Smooth muscle cell of the brain vasculature (primary cell): Measurements from ENCODE around the gene MAP4K4.
"Not testable (repeated sequence)": the region's sequence is repeated elsewhere in the genome, so short reads cannot be mapped to it uniquely, and the experiment has no call there.

Experiments
- DNase-seq: peaks from one replicate; pipeline ENCODE4 v3.0.0-alpha.2; 2012; ENCODE audit warnings: low read depth, low spot score

MAP4K4 gene

DNA sequence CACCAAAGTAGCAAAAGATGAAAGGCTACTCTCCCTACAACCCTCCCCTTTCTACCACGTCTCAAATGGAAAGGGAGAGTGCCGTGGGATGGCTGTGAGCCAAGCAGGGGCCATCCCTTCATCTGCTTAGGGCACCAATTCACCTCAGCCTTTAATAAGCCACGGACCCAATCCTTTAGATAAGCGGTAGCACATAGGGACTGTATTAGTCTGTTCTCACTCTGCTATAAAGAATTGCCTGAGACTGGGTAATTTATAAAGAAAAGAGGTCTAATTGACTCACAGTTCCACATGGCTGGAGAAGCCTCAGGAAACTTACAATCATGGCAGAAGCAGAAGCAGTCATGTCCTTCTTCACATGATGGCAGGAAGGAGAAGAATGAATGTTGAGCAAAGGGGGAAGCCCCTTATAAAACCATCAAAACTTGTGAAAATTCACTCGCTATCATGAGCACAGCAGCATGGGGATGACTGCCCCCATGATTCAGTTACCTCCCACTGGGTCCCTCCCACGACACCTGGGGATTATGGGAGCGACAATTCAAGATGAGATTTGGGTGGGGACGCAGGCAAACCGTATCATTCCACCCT is 208.3 kb downstream of the MAP4K4 start:
- no peak for DNase-seq

DNA sequence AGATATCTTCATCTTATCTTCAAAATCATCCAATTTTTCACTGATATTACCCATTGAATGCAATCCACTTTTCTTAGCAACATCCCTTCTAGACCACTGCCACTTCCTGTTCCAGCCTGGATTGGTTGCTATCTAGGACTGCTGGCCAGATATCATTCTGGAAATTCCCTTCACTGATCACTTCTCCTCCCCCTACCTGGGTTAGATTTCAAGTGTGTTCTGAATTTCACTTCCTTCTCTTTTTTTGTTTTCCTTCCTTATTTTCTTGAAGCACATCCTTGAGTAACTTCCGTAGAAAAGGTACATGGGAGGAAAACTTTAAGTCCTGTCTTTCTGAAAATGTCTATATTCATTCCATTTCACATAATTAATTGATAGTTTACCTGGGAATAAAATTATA is 212.3 kb downstream of the MAP4K4 start:
- no peak for DNase-seq

DNA sequence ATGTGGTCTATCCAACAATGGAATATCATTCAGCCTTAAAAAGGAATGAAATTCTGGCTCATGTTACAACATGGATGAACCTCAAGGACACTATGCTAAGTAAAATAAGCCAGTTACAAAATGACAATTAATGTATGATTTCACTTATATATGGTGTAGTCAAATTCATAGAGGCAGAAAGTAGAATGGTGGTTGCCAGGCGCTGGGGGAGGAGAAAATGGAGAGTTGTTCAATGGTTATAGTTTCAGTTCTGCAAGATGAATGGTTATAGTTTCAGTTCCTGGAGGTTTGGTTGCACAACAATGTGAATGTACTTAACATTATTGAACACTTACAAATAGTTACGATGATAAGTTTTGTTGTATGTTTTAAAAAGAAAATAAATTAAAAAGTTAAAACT is 215.0 kb downstream of the MAP4K4 start:
- DNase-seq = no peak

DNA sequence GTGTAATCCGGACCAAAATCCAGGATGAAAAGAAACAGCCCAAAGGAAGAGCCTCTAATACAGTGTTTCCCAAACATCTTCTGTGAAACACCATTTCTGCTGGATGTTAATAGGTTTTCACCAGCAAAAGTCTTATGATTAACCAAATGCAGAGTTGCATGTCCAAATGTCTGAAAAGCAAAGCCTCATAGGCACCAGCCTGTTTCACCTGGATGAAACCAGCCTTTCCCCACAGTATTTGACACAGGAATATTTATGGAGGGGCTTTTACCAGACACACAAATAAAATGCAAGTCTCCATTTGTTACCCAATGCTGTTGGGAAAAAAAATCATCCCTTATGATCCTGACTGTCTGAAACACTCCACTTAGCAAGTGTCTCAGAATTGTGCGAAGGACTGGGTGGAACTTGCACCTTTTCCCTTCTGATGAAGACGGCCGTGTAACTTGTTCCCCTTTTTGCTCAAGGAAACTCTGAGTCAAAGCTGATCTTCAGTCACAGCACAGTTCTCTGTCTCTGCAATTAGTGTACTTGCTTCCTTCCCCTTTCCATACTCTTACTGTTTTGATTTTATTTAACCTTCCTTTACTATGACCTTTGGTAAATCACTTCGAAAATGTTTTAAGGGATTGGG is 223.9 kb downstream of the MAP4K4 start:
- DNase-seq = no peak

DNA sequence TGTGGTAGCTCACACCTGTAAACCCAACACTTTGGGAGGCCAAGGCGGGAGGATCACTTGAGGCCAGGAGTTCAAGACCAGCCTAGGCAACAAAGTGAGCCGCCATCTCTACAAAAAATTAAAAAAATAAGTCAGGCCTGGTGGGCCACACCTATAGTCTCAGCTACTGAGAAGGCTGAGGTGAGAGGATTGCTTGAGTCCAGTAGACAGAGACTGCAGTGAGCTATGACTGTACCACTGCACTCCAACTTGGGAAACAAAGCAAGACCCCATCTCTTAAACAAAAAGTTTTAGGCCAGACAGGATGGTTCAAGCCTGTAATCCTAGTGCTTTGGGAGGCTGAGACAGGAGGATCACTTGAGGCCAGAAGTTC is 224.4 kb downstream of the MAP4K4 start:
- DNase-seq = no peak

DNA sequence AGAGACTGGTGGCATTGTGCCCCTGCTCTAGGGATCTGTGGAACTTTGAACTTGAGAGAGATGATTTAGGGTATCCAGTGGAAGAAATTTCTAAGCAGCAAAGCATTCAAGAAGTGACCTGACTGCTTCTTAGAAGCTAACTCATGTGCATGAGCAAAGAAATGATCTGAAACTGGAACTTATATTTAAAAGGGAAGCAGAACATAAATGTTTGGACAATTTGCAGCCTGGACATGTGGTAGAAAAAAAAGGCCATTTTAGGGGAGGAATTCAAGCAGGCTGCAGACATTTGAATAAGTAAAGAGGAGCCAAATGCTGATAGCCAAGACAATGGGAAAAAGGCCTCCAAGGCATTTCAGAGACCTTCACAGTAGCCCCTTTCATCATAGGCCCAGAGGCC is 226.8 kb downstream of the MAP4K4 start:
- DNase-seq = not testable (repeated sequence)

DNA sequence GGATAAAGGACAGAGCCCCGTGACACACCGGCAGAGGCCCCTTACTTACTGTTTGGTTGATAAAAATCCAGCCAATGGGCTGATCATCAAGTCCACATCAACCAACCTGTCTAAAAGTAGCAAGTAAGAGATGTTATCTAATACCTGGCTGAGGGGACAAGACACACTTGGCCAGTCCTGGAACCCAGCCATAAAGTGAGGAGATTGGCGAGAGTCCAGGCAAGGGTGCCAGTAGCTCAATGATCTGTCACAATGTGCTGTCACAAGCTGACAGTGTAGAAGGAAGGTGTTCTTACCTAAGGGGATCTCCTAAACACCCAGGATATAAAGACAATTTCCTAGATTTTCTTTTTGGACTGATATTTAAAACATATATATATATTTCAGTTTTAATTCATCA is 232.5 kb downstream of the MAP4K4 start:
- no peak for DNase-seq

DNA sequence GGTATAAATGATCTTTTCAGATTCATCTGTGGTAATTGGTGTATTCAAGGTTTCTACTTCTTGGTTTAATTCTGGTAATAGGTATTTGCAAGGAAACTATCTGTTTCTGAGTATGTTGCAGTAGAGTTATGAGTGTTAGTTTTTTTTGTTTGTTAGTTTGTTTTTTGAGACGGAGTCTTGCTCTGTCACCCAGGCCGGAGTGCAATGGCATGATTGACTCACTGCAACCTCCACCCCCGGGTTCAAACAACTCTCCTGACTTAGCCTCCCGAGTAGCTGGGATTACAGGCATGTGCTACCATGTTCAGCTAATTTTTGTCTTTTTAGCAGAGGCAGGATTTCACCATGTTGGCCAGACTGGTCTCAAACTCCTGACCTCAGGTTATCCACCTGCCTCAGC is 233.3 kb downstream of the MAP4K4 start:
- DNase-seq = no peak

DNA sequence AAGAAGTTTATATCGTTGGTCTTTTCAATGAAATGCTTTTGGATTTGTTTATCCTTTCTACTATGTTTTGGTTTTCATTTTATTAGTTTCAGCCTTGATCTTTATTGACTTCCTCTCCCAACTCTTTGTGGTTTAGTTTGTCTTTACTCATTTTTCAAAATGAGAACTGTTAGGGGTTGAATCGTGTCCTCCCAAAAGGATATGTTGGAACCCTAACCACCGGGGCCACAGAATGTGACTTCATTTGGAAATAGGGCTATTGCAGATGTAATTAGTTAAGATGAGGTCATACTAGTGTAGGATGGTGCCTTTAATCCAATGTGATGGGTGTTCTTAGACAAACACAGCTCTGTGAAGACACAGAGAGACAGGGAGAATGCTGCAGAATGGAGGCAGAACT is 233.9 kb downstream of the MAP4K4 start:
- no peak for DNase-seq

DNA sequence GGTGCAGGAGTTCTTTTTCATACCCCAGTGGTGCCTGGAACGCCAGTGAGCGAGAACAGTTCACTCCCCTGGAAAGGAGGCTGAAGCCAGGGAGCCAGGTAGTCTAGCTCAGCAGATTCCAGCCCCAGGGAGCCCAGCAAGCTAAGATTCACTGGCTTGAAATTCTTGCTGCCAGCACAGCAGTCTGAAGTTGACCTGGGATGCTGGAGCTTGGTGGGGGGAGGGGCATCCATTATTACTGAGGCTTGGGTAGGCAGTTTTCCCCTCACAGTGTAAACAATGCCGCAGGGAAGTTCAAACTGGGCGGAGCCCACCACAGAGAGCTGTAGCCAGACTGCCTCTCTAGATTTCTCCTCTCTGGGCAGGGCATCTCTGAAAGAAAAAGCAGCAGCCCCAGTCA is 238.3 kb downstream of the MAP4K4 start:
- DNase-seq = not testable (repeated sequence)

DNA sequence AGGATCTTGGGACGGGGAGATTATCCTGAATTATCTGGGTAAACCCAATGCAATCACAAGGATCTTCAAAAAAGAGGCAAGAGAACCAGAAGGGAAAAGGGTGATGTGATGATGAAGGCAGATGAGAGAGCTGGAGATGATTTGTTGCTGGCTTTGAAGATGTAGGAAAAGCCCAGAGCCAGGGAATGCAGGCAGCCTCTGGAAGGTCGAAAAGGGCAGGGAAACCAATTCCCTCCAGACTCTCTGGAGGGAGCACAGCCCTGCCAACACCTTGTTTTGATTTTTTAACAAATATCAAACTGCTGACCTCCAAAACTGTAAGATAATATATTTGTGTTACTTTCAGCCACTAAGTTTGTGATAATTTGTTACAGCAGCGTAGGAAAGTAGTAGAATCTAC is 245.3 kb downstream of the MAP4K4 start:
- DNase-seq = no peak
